GM12878 (cell line): Measurements from ENCODE around the gene ARMC9. TPM values are rescaled to one million over a fixed set of nuclear protein-coding genes. Genes with fewer than 3 reads are reported as not detected.

ENCODE experiments used
- ATAC-seq: fragments of 200-7000 bp; cut with Tn5 transposase; 3 replicates; pipeline ENCODE4 v1.9.1; 2020; ENCODE audit warnings: mild to moderate bottlenecking, moderate library complexity
- BruUV-seq: library from RNA; stranded (reverse); fragments of 400-500 nt; replicated peaks from 2 replicates; lab custom pipeline; 2021; lab: Mats Ljungman, UMichigan
- CTCF ChIA-PET: fragments of 300-600 bp; sonication (Branson Sonifier 250); formaldehyde crosslinking; extraction: SDS; loops from one replicate; lab custom pipeline; 2021; ENCODE audit warnings: inconsistent platforms; lab: Yijun Ruan, JAX
- POLR2A ChIA-PET: fragments of 350-600 bp; formaldehyde crosslinking; extraction: SDS; loops from one replicate; lab custom pipeline; 2021; ENCODE audit warnings: inconsistent platforms; lab: Charles Lee
- RAD21 ChIA-PET: fragments of 300-600 bp; sonication (Branson Sonifier 250); formaldehyde crosslinking; loops from one replicate; lab custom pipeline; 2023; ENCODE audit warnings: antibody characterized with exemption; ENCODE audit not compliant: unreplicated experiment; lab: Charles Lee
- SMC1A ChIA-PET: fragments of 300-600 bp; sonication (Branson Sonifier 250); formaldehyde crosslinking; loops from one replicate; lab custom pipeline; 2023; ENCODE audit not compliant: unreplicated experiment, uncharacterized antibody; lab: Charles Lee
- DNase-seq: peaks from one replicate; pipeline ENCODE4 v3.0.0-alpha.2; 2011; ENCODE audit warnings: low read depth, low spot score
- FAIRE-seq: peaks from 3 replicates; lab custom pipeline; 2011; peaks lifted over from hg19 to GRCh38; lab: Jason Lieb, UNC
- H2AFZ ChIP-seq: 2 replicates; pipeline ENCODE4 v1.6.0; 2011; ENCODE audit warnings: low read depth, low read length, control low read depth; ENCODE audit not compliant: control insufficient read depth
- H3K27ac ChIP-seq: 2 replicates; pipeline ENCODE4 v1.5.1; 2011; ENCODE audit warnings: control low read depth; ENCODE audit not compliant: control insufficient read depth, insufficient read depth
- H3K27me3 ChIP-seq, 2 experiments: replicated peaks in 1 of 2; 2 replicates each; pipeline versions ENCODE4 v1.6.0 to v1.6.1; 2011; ENCODE audit warnings: low read length in 1 of 2; ENCODE audit not compliant: control insufficient read depth in 2 of 2, insufficient read depth in 2 of 2
- H3K36me3 ChIP-seq, 2 experiments: 2 replicates each; pipeline ENCODE4 v1.5.1; 2011; ENCODE audit warnings: low read length in 1 of 2; ENCODE audit not compliant: control insufficient read depth in 2 of 2, insufficient read depth in 2 of 2
- H3K4me1 ChIP-seq: 2 replicates; pipeline ENCODE4 v1.6.1; 2011; ENCODE audit warnings: mild to moderate bottlenecking, low read length, moderate library complexity, mixed read lengths; ENCODE audit not compliant: control insufficient read depth, insufficient read depth
- H3K4me2 ChIP-seq: 2 replicates; pipeline ENCODE4 v1.6.0; 2011; ENCODE audit warnings: control low read depth; ENCODE audit not compliant: control insufficient read depth, insufficient read depth
- H3K4me3 ChIP-seq: fragments of 200-600 bp; sonication (generic); 2 replicates; pipeline ENCODE4 v1.5.1; 2016
- H3K79me2 ChIP-seq: 2 replicates; pipeline ENCODE4 v1.6.0; 2011; ENCODE audit warnings: low read length; ENCODE audit not compliant: control insufficient read depth, insufficient read depth
- H3K9ac ChIP-seq: 2 replicates; pipeline ENCODE4 v1.8.0; 2011; ENCODE audit warnings: low read length, control low read depth, mixed read lengths; ENCODE audit not compliant: control insufficient read depth, insufficient read depth
- H3K9me3 ChIP-seq: replicated peaks from 3 replicates; pipeline ENCODE4 v1.5.1; 2011; ENCODE audit warnings: mild to moderate bottlenecking, low read length; ENCODE audit not compliant: control insufficient read depth, insufficient read depth
- H4K20me1 ChIP-seq: 2 replicates; pipeline ENCODE4 v1.6.0; 2011; ENCODE audit not compliant: control insufficient read depth, insufficient read depth
- ASH2L ChIP-seq: fragments of 300-600, 200-600 bp; sonication (generic); IDR thresholded peaks from 2 replicates; pipeline ENCODE4 v1.6.1; 2017; ENCODE audit warnings: low read depth, mild to moderate bottlenecking, borderline replicate concordance
- ATF3 ChIP-seq: IDR thresholded peaks from 2 replicates; pipeline ENCODE4 v1.6.1; 2011; ENCODE audit warnings: low read depth, mild to moderate bottlenecking, low read length, moderate library complexity, borderline replicate concordance; ENCODE audit errors: extremely low read depth
- ETV6 ChIP-seq, 2 experiments: fragments of 450-650 bp in 1 of 2; IDR thresholded peaks in 1 of 2; conservative IDR thresholded peaks in 1 of 2; 2 replicates each; pipeline ENCODE4 v1.6.1; 2014; ENCODE audit warnings: antibody characterized with exemption in 1 of 2, borderline replicate concordance in 1 of 2, low read depth in 1 of 2, mild to moderate bottlenecking in 1 of 2, moderate library complexity in 1 of 2
- JUND ChIP-seq: IDR thresholded peaks from 2 replicates; pipeline ENCODE4 v1.6.1; 2012; ENCODE audit warnings: low read depth, mild to moderate bottlenecking, low read length, improper control_type of control experiment, moderate library complexity
- MEF2A ChIP-seq: IDR thresholded peaks from 2 replicates; pipeline ENCODE4 v1.6.1; 2011; ENCODE audit warnings: low read depth, mild to moderate bottlenecking, low read length, moderate library complexity; ENCODE audit not compliant: insufficient read depth
- RELB ChIP-seq: fragments of 450-650 bp; IDR thresholded peaks from 2 replicates; pipeline ENCODE4 v1.6.1; 2017; ENCODE audit warnings: low read depth, mild to moderate bottlenecking, moderate library complexity
- SPI1 ChIP-seq: IDR thresholded peaks from 2 replicates; pipeline ENCODE4 v1.6.1; 2011; ENCODE audit warnings: low read depth, mild to moderate bottlenecking, low read length, moderate library complexity, borderline replicate concordance; ENCODE audit not compliant: insufficient read depth
- SUZ12 ChIP-seq: fragments of 200-600 bp; sonication (generic); IDR thresholded peaks from one replicate; pipeline ENCODE4 v1.6.1; 2018; ENCODE audit warnings: antibody characterized with exemption, mild to moderate bottlenecking; ENCODE audit not compliant: unreplicated experiment
- ZSCAN29 ChIP-seq: fragments of 450-650 bp; IDR thresholded peaks from 2 replicates; pipeline ENCODE4 v1.6.1; 2017; ENCODE audit warnings: mild to moderate bottlenecking, moderate library complexity
- WGBS: methylation state at CpG from one replicate; pipeline ENCODE4 v1.1.6; 2016; ENCODE audit warnings: low lambda C conversion rate; ENCODE audit not compliant: insufficient replicate concordance, insufficient coverage; ENCODE audit errors: missing lambda C conversion rate; 5-methylcytosine and 5-hydroxymethylcytosine counted together
- in situ Hi-C: fragments of 300-500 bp; cut with MboI; formaldehyde crosslinking; loops from 9 replicates; pipeline ENCODE4 v1.14.3; 2018; ENCODE audit warnings: mixed read lengths
- intact Hi-C: fragments of 100-400 bp; cut with micrococcal nuclease; formaldehyde crosslinking; loops from one replicate; pipeline ENCODE4 v1.14.2; 2022; ENCODE audit not compliant: unreplicated experiment
- polyA plus RNA-seq, 11 experiments: library from polyadenylated mRNA; depleted of rRNA in 4 of 11; unstranded in 6 of 11; stranded (reverse) in 5 of 11; fragments of >200 nt; fragmentation: Nextera tagmentation in 4 of 11; fragmentation: Illumina TruSeq in 1 of 11; extraction: Ambion mirVana in 4 of 11; extraction: Trizol in 1 of 11; gene quantifications; 1 replicate in 1 of 11; 2 replicates in 10 of 11; pipeline versions ENCODE4 v1.2.1 to v1.2.3, GENCODE V29; 2011 to 2016; ENCODE audit warnings: inconsistent platforms in 2 of 11, missing spikeins in 2 of 11, low read depth in 1 of 11
- total RNA-seq, 4 experiments: library from RNA; depleted of rRNA in 3 of 4; stranded (reverse); fragments of >200 nt in 3 of 4; fragmentation: Illumina TruSeq in 1 of 4; extraction: Trizol in 1 of 4; gene quantifications; 2 replicates each; pipeline versions ENCODE4 v1.2.1 to v1.2.3, GENCODE V29; 2013 to 2021
- TF ChIP-seq, protein P1 (sequence below): IDR thresholded peaks from 2 replicates; pipeline ENCODE4 v1.6.1; 2012; ENCODE audit warnings: low read depth, low read length, improper control_type of control experiment
- TF ChIP-seq, protein P2 (sequence below): fragments of 450-650 bp; IDR thresholded peaks from 2 replicates; pipeline ENCODE4 v1.6.1; 2017; ENCODE audit warnings: mild to moderate bottlenecking, moderate library complexity
- TF ChIP-seq, protein P3 (sequence below): IDR thresholded peaks from 2 replicates; pipeline ENCODE4 v1.6.1; 2011; ENCODE audit warnings: mild to moderate bottlenecking, low read depth, low read length, moderate library complexity; ENCODE audit not compliant: insufficient replicate concordance

The ARMC9 gene
- total and polyA plus RNA-seq, 10 of the 15 experiments (the other 5 are each of a cell fraction or from before 2014, with no cell fraction given) = 3.8 to 21.8 (median 10.4) TPM

GRCh38 chr2:231170055-231170454 is 28.4 kb upstream of the ARMC9 start:
- intact Hi-C loops = no loop called here
- Histone ChIP-seq H3K36me3 (peaks cover 4 to 21% of the 10 kb centered on the region in 2 experiments), H3K4me3 (no peak overlapping the region), H4K20me1 (no peaks in the 10 kb centered on the region), H3K79me2 (no peaks in the 10 kb centered on the region), H3K27me3 (no peaks in the 10 kb centered on the region), H3K27ac (no peak overlapping the region), H3K9me3 (no peaks in the 10 kb centered on the region), H2AFZ (no peak overlapping the region), H3K4me2 (no peak overlapping the region), H3K9ac (no peak overlapping the region), H3K4me1 (no peaks in the 10 kb centered on the region)
- BruUV-seq = no TSS peak
- in situ Hi-C loops = no loop called here
- no peak for FAIRE-seq
- SMC1A ChIA-PET = interaction anchor here (1.5 to 4.0 kb wide), 2 partner anchors 10 to 21 kb away, joined by 5 to 17 read pairs; no protein-coding TSS in a partner anchor
- POLR2A ChIA-PET = no interaction called here
- 90% methylated on average over 1 of the region's 1 CpG for WGBS
- RAD21 ChIA-PET = no interaction called here
- DNase-seq = no peak
- CTCF ChIA-PET = interaction anchor here (0.6 to 2.0 kb wide), 4 partner anchors 9 to 313 kb away, joined by 3 to 10 read pairs (median 3); no protein-coding TSS in a partner anchor
- ATAC-seq = no peak
- TF ChIP-seq, protein P1, sequence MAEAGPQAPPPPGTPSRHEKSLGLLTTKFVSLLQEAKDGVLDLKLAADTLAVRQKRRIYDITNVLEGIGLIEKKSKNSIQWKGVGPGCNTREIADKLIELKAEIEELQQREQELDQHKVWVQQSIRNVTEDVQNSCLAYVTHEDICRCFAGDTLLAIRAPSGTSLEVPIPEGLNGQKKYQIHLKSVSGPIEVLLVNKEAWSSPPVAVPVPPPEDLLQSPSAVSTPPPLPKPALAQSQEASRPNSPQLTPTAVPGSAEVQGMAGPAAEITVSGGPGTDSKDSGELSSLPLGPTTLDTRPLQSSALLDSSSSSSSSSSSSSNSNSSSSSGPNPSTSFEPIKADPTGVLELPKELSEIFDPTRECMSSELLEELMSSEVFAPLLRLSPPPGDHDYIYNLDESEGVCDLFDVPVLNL = no peak
- TF ChIP-seq RELB (no peak), SUZ12 (no peak), ETV6 (conservative IDR thresholded peaks at IDR 0.05 in 1 of 2, IDR thresholded peaks at IDR 0.05 in 1 of 2; ENCODE audit: borderline replicate concordance in 1 of 2, low read depth in 1 of 2) (no peak), ASH2L (no peak), JUND (no peak), SPI1 (no peak), MEF2A (no peak), ATF3 (no peak), ZSCAN29 (no peak)
- TF ChIP-seq, protein P2, sequence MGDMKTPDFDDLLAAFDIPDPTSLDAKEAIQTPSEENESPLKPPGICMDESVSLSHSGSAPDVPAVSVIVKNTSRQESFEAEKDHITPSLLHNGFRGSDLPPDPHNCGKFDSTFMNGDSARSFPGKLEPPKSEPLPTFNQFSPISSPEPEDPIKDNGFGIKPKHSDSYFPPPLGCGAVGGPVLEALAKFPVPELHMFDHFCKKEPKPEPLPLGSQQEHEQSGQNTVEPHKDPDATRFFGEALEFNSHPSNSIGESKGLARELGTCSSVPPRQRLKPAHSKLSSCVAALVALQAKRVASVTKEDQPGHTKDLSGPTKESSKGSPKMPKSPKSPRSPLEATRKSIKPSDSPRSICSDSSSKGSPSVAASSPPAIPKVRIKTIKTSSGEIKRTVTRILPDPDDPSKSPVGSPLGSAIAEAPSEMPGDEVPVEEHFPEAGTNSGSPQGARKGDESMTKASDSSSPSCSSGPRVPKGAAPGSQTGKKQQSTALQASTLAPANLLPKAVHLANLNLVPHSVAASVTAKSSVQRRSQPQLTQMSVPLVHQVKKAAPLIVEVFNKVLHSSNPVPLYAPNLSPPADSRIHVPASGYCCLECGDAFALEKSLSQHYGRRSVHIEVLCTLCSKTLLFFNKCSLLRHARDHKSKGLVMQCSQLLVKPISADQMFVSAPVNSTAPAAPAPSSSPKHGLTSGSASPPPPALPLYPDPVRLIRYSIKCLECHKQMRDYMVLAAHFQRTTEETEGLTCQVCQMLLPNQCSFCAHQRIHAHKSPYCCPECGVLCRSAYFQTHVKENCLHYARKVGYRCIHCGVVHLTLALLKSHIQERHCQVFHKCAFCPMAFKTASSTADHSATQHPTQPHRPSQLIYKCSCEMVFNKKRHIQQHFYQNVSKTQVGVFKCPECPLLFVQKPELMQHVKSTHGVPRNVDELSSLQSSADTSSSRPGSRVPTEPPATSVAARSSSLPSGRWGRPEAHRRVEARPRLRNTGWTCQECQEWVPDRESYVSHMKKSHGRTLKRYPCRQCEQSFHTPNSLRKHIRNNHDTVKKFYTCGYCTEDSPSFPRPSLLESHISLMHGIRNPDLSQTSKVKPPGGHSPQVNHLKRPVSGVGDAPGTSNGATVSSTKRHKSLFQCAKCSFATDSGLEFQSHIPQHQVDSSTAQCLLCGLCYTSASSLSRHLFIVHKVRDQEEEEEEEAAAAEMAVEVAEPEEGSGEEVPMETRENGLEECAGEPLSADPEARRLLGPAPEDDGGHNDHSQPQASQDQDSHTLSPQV = no peak
- TF ChIP-seq, protein P3, sequence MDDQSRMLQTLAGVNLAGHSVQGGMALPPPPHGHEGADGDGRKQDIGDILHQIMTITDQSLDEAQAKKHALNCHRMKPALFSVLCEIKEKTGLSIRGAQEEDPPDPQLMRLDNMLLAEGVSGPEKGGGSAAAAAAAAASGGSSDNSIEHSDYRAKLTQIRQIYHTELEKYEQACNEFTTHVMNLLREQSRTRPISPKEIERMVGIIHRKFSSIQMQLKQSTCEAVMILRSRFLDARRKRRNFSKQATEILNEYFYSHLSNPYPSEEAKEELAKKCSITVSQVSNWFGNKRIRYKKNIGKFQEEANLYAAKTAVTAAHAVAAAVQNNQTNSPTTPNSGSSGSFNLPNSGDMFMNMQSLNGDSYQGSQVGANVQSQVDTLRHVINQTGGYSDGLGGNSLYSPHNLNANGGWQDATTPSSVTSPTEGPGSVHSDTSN = no peak
